HepG2 (cell line): ENCODE measurements around the gene MARK4. TPM values are rescaled to one million over a fixed set of nuclear protein-coding genes. Genes with fewer than 3 reads are reported as not detected.

Experiments used
- ATAC-seq: fragments of 200-7000 bp; cut with Tn5 transposase; 3 replicates; pipeline ENCODE4 v1.9.1; 2020; ENCODE audit warnings: mild to moderate bottlenecking, moderate library complexity
- BruUV-seq: library from RNA; stranded (reverse); fragments of 400-500 nt; replicated peaks from 2 replicates; lab custom pipeline; 2021; lab: Mats Ljungman, UMichigan
- CTCF ChIA-PET: fragments of 300-600 bp; formaldehyde crosslinking; extraction: SDS; loops from one replicate; lab custom pipeline; 2021; ENCODE audit warnings: low total read pairs, inconsistent platforms, low intra/inter-chr PET ratio; lab: Yijun Ruan, JAX
- POLR2A ChIA-PET: fragments of 350-600 bp; sonication (Branson Sonifier 250); formaldehyde crosslinking; loops from one replicate; lab custom pipeline; 2020; ENCODE audit warnings: antibody characterized with exemption, inconsistent platforms; lab: Yijun Ruan, JAX
- DNase-seq: peaks from one replicate; pipeline ENCODE4 v3.0.0-alpha.2; 2015; ENCODE audit warnings: low spot score
- FAIRE-seq: peaks from 3 replicates; lab custom pipeline; 2011; peaks lifted over from hg19 to GRCh38; lab: Jason Lieb, UNC
- H2AFZ ChIP-seq: one replicate; pipeline ENCODE4 v1.6.1; 2011; ENCODE audit warnings: low read length, inconsistent platforms
- H3K27ac ChIP-seq: fragments of 300-600 bp; 3 replicates; pipeline ENCODE4 v1.8.0; 2011; ENCODE audit warnings: mixed run types, mild to moderate bottlenecking, mixed read lengths, low read length, inconsistent platforms; ENCODE audit not compliant: insufficient read depth; ENCODE audit errors: extremely low read length
- H3K27me3 ChIP-seq, 2 experiments: fragments of 200-600 bp in 1 of 2; 2 replicates in 1 of 2; 3 replicates in 1 of 2; pipeline versions ENCODE4 v1.6.0 to v1.8.0; 2011; ENCODE audit warnings: low read length in 2 of 2, mild to moderate bottlenecking in 2 of 2, moderate library complexity in 2 of 2, inconsistent platforms in 1 of 2; ENCODE audit not compliant: insufficient read depth in 2 of 2, control insufficient read depth in 1 of 2
- H3K36me3 ChIP-seq, 2 experiments: fragments of 200-600 bp in 1 of 2; replicated peaks in 1 of 2; 2 replicates in 1 of 2; 3 replicates in 1 of 2; pipeline versions ENCODE4 v1.5.1 to v1.8.0; 2011; ENCODE audit warnings: low read length in 2 of 2, inconsistent platforms in 1 of 2; ENCODE audit not compliant: insufficient read depth in 2 of 2, control insufficient read depth in 1 of 2
- H3K4me1 ChIP-seq: 2 replicates; pipeline ENCODE4 v1.5.1; 2012; ENCODE audit warnings: low read length, inconsistent platforms; ENCODE audit not compliant: insufficient read depth
- H3K4me2 ChIP-seq: 2 replicates; pipeline ENCODE4 v1.6.0; 2011; ENCODE audit warnings: low read depth, low read length, inconsistent platforms
- H3K4me3 ChIP-seq, 3 experiments: fragments of 200-600 bp in 1 of 3; sonication (generic), shearing (Covaris generic) in 1 of 3; replicated peaks in 1 of 3; 2 replicates each; pipeline ENCODE4 v1.5.1; 2011 to 2016; ENCODE audit warnings: low read length in 3 of 3, inconsistent platforms in 2 of 3, low read depth in 2 of 3, mild to moderate bottlenecking in 2 of 3, control low read depth in 1 of 3, mixed read lengths in 1 of 3; ENCODE audit not compliant: insufficient read depth in 1 of 3
- H3K79me2 ChIP-seq: one replicate; pipeline ENCODE4 v1.6.1; 2011; ENCODE audit warnings: low read length, inconsistent platforms; ENCODE audit not compliant: insufficient read depth
- H3K9ac ChIP-seq: 2 replicates; pipeline ENCODE4 v1.6.0; 2011; ENCODE audit warnings: mild to moderate bottlenecking, low read depth, low read length, inconsistent platforms; ENCODE audit not compliant: insufficient read depth
- H3K9me3 ChIP-seq: 2 replicates; pipeline ENCODE4 v1.5.1; 2012; ENCODE audit warnings: mild to moderate bottlenecking, low read length
- H4K20me1 ChIP-seq: 2 replicates; pipeline ENCODE4 v1.6.0; 2011; ENCODE audit warnings: inconsistent platforms, mild to moderate bottlenecking, low read length, moderate library complexity; ENCODE audit not compliant: insufficient read depth
- ARNT ChIP-seq: fragments of 450-650 bp; IDR thresholded peaks from 2 replicates; pipeline ENCODE4 v1.6.1; 2017
- KDM1A ChIP-seq: IDR thresholded peaks from 2 replicates; pipeline ENCODE4 v1.6.1; 2016; ENCODE audit warnings: missing compliant biosample characterization
- MBNL3 ChIP-seq: fragments of 250-450 bp; sonication (Bioruptor Pico); conservative IDR thresholded peaks from 2 replicates; pipeline ENCODE4 v1.8.0; 2022; ENCODE audit warnings: mild to moderate bottlenecking, inconsistent platforms
- PRDM4 ChIP-seq: sonication (generic); formaldehyde crosslinking; IDR thresholded peaks from 2 replicates; pipeline ENCODE4 v1.9.0; 2021; ENCODE audit warnings: missing genetic modification reagents, borderline replicate concordance
- TBL1XR1 ChIP-seq: fragments of 150-350 bp; IDR thresholded peaks from 2 replicates; pipeline ENCODE4 v1.6.1; 2014; ENCODE audit warnings: borderline replicate concordance, low read length; ENCODE audit not compliant: partially characterized antibody
- TCF12 ChIP-seq, 2 experiments: fragments of 450-650 bp in 1 of 2; sonication (generic) in 1 of 2; formaldehyde crosslinking in 1 of 2; IDR thresholded peaks; 2 replicates each; pipeline versions ENCODE4 v1.6.1 to v1.8.0; 2017 to 2022; ENCODE audit warnings: antibody characterized with exemption in 1 of 2, mild to moderate bottlenecking in 1 of 2, missing genetic modification reagents in 1 of 2, moderate library complexity in 1 of 2
- ZBTB20 ChIP-seq: sonication (generic); formaldehyde crosslinking; IDR thresholded peaks from 2 replicates; pipeline ENCODE4 v1.8.1; 2023; ENCODE audit warnings: missing genetic modification reagents, low read depth, mild to moderate bottlenecking, borderline replicate concordance
- ZNF17 ChIP-seq: sonication (generic); formaldehyde crosslinking; IDR thresholded peaks from 2 replicates; pipeline ENCODE4 v1.5.0; 2020; ENCODE audit warnings: mild to moderate bottlenecking, missing genetic modification reagents
- ZNF232 ChIP-seq: sonication (generic); formaldehyde crosslinking; IDR thresholded peaks from 2 replicates; pipeline ENCODE4 v1.4.0; 2020; ENCODE audit warnings: missing genetic modification reagents, borderline replicate concordance
- ZNF710 ChIP-seq: sonication (generic); formaldehyde crosslinking; IDR thresholded peaks from 2 replicates; pipeline ENCODE4 v1.5.0; 2020; ENCODE audit warnings: mild to moderate bottlenecking, missing genetic modification reagents, borderline replicate concordance
- ZNF768 ChIP-seq: sonication (generic); formaldehyde crosslinking; IDR thresholded peaks from 2 replicates; pipeline ENCODE4 v1.4.0; 2020; ENCODE audit warnings: missing genetic modification reagents
- ZUFSP ChIP-seq: sonication (generic); formaldehyde crosslinking; IDR thresholded peaks from 2 replicates; pipeline ENCODE4 v1.9.0; 2021; ENCODE audit warnings: missing genetic modification reagents, mild to moderate bottlenecking, borderline replicate concordance
- WGBS: methylation state at CpG from one replicate; pipeline ENCODE4 v1.1.6; 2017; ENCODE audit warnings: low lambda C conversion rate; 5-methylcytosine and 5-hydroxymethylcytosine counted together
- in situ Hi-C: cut with HindIII; loops from 2 replicates; pipeline ENCODE4 v1.10.0; 2017; ENCODE audit warnings: low pct_unique_long_range_greater_than_20kb; ENCODE audit not compliant: extremely low pct_ligation_motif_present
- intact Hi-C: fragments of 100-400 bp; cut with micrococcal nuclease; formaldehyde crosslinking; loops from one replicate; pipeline ENCODE4 v1.10.0; 2022; ENCODE audit not compliant: unreplicated experiment
- polyA plus RNA-seq, 8 experiments: library from polyadenylated mRNA; depleted of rRNA in 3 of 8; stranded (reverse) in 7 of 8; unstranded in 1 of 8; fragments of >200 nt; fragmentation: Illumina TruSeq in 4 of 8; extraction: Trizol in 4 of 8; gene quantifications; 2 replicates each; pipeline versions ENCODE4 v1.2.1 to v1.2.3, GENCODE V29; 2011 to 2016; ENCODE audit warnings: low read depth in 4 of 8, missing spikeins in 1 of 8, mixed read lengths in 1 of 8; ENCODE audit not compliant: insufficient read depth in 1 of 8
- total RNA-seq, 5 experiments: library from RNA; depleted of rRNA; stranded (reverse); fragments of >200 nt; fragmentation: Illumina TruSeq; extraction: Trizol; gene quantifications; 2 replicates each; pipeline ENCODE4 v1.2.3, GENCODE V29; 2016; ENCODE audit warnings: low read depth in 1 of 5
- TF ChIP-seq, protein P1 (sequence below): sonication (generic); formaldehyde crosslinking; IDR thresholded peaks from 2 replicates; pipeline ENCODE4 v1.4.0; 2020; ENCODE audit warnings: missing genetic modification reagents

Gene MARK4
- total and polyA plus RNA-seq, 2 of the 13 experiments (the other 11 are each of a cell fraction or from before 2014, with no cell fraction given) = 7.0 to 12.2 TPM

DNA sequence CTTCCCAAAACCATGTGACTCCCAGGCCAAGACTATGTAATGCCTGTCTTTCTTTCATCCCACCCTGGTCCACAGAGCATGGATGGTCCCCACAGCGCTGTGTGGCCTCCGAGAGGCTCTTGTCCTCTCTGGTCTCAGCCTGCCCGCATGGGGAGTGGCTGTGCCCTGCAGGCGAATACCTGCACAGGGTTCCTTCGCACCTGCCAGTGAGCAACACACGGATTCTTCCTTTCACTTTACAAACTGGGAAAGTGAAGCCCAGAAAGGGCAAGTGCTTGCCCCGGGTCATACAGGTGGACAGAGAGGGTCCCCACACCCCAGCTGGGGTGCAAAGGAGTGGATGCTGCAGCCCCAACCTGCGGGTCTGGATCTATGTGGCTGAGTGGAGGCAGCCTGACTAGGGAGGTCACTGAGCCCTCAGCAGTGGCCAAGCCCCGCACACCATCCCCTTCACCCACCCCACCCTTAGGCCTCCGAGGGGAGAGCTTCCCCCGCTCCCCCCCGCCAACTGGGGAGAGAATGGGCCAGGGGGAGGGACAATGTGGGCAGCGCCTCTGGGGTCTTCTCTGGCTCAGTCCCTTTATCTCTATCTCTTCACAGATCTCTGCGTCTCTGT lies 747 bp upstream of the MARK4 start:
- Histone ChIP-seq H3K79me2 (peaks cover 29% of the 10 kb centered on the region), H3K27ac (no peak overlapping the region), H3K27me3 (no peaks in the 10 kb centered on the region; a peak in 1 of 5 replicates), H3K9me3 (no peaks in the 10 kb centered on the region), H3K4me3 (peak overlapping the region; percentile 68 to 80 (median 69)), H2AFZ (peak overlapping the region; percentile 81), H3K36me3 (no peaks in the 10 kb centered on the region; a peak in 1 of 5 replicates), H3K4me1 (peaks cover 71% of the 10 kb centered on the region), H3K4me2 (peak overlapping the region; percentile 90), H4K20me1 (no peaks in the 10 kb centered on the region), H3K9ac (peak overlapping the region; percentile 64)
- DNase-seq (no peak), ATAC-seq (peak; percentile 10; the same call in 2 of the 3 replicates), FAIRE-seq (no peak)
- BruUV-seq = no TSS peak
- intact Hi-C loops = loop anchor here (2.0 kb wide), 1 partner anchor 88 kb away; no protein-coding TSS in a partner anchor
- WGBS = 16% methylated on average over 10 of the region's 14 CpGs
- ChIA-PET CTCF (no interaction called here), POLR2A (no interaction called here)
- in situ Hi-C loops = loop anchor here (5.0 kb wide), 1 partner anchor 92 kb away; the partner anchor contains the start of gene KLC3
- TF ChIP-seq ZUFSP (CRISPR knock-in tag) (no peak), ZNF710 (CRISPR knock-in tag) (no peak), ZBTB20 (CRISPR knock-in tag) (no peak), KDM1A (CRISPR knock-in tag) (0 out of 2 replicates have a peak, but pooled peaks have one; percentile 65), PRDM4 (CRISPR knock-in tag) (no peak), TBL1XR1 (no peak), ZNF232 (no peak), MBNL3 (CRISPR knock-in tag) (no peak), ZNF17 (CRISPR knock-in tag) (no peak), TCF12 (IDR thresholded peaks at IDR 0.05) (no peak), TCF12 (CRISPR knock-in tag; IDR thresholded peaks at IDR 0.05) (no peak), ARNT (no peak), ZNF768 (peak; percentile 100)
- TF ChIP-seq, protein P1, sequence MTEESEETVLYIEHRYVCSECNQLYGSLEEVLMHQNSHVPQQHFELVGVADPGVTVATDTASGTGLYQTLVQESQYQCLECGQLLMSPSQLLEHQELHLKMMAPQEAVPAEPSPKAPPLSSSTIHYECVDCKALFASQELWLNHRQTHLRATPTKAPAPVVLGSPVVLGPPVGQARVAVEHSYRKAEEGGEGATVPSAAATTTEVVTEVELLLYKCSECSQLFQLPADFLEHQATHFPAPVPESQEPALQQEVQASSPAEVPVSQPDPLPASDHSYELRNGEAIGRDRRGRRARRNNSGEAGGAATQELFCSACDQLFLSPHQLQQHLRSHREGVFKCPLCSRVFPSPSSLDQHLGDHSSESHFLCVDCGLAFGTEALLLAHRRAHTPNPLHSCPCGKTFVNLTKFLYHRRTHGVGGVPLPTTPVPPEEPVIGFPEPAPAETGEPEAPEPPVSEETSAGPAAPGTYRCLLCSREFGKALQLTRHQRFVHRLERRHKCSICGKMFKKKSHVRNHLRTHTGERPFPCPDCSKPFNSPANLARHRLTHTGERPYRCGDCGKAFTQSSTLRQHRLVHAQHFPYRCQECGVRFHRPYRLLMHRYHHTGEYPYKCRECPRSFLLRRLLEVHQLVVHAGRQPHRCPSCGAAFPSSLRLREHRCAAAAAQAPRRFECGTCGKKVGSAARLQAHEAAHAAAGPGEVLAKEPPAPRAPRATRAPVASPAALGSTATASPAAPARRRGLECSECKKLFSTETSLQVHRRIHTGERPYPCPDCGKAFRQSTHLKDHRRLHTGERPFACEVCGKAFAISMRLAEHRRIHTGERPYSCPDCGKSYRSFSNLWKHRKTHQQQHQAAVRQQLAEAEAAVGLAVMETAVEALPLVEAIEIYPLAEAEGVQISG (CRISPR knock-in tag) = no peak
